GM04503 (cell line): Measurements from ENCODE around the gene ANO6.

Source experiments
- DNase-seq: peaks from one replicate; pipeline ENCODE4 v3.0.0-alpha.2; 2012; ENCODE audit warnings: low read depth

The ANO6 gene

GRCh38 chr12:45468751-45469615, 253.1 kb downstream of the ANO6 start:
- no peak for DNase-seq

GRCh38 chr12:45469902-45470301, 254.0 kb downstream of the ANO6 start:
- DNase-seq, result no peak

GRCh38 chr12:45473636-45474035, 257.7 kb downstream of the ANO6 start:
- DNase-seq, result no peak

GRCh38 chr12:45475594-45475993, 259.7 kb downstream of the ANO6 start:
- DNase-seq, result no peak

- DNase-seq, result peak; percentile 27
Observed at GRCh38 chr12:45477526-45477925, 261.6 kb downstream of the ANO6 start.

- DNase-seq, result no peak
Observed at GRCh38 chr12:45478931-45479330, 263.0 kb downstream of the ANO6 start.

- no peak for DNase-seq
Observed at GRCh38 chr12:45481746-45482145, 265.9 kb downstream of the ANO6 start.

GRCh38 chr12:45483571-45483970, 267.7 kb downstream of the ANO6 start:
- DNase-seq, result no peak
